Kidney (tissue), 14 donors: Measurements from ENCODE around the gene UGGT2. TPM values are rescaled to one million over a fixed set of nuclear protein-coding genes. Genes with fewer than 3 reads are reported as not detected.
A peak's percentile ranks its signal among the peaks of the same experiment; 100 is the strongest.

Experiments used
- DNase-seq, 5 donors: peaks; one replicate each; pipeline ENCODE4 v3.0.0-alpha.2; 2013 to 2020
- FAIRE-seq: peaks from 2 replicates; lab custom pipeline; 2012; peaks lifted over from hg19 to GRCh38; lab: Jason Lieb, UNC
- H3K27ac ChIP-seq, 2 donors: one replicate each; pipeline ENCODE4 v1.7.0; 2013; ENCODE audit warnings: low read depth in 2 of 2, low read length in 2 of 2, inconsistent platforms in 1 of 2
- H3K27me3 ChIP-seq: one replicate; pipeline ENCODE4 v1.7.1; 2013; ENCODE audit warnings: low read length, inconsistent platforms; ENCODE audit not compliant: control insufficient read depth, insufficient read depth
- H3K36me3 ChIP-seq, 3 donors: one replicate each; pipeline versions ENCODE4 v1.7.0 to v1.7.1; 2013; ENCODE audit warnings: low read length in 3 of 3, control low read depth in 1 of 3, inconsistent platforms in 1 of 3; ENCODE audit not compliant: insufficient read depth in 3 of 3, control insufficient read depth in 2 of 3
- H3K4me1 ChIP-seq, 3 donors: one replicate each; pipeline versions ENCODE4 v1.7.0 to v1.7.1; 2013; ENCODE audit warnings: low read length in 3 of 3, inconsistent platforms in 1 of 3, low read depth in 1 of 3; ENCODE audit not compliant: control insufficient read depth in 2 of 3, insufficient read depth in 2 of 3
- H3K4me3 ChIP-seq, 3 donors: one replicate each; pipeline versions ENCODE4 v1.7.0 to v1.8.1; 2013; ENCODE audit warnings: low read length in 3 of 3, control low read depth in 1 of 3, inconsistent platforms in 1 of 3
- H3K9ac ChIP-seq, 3 donors: one replicate each; pipeline versions ENCODE4 v1.7.0 to v1.7.1; 2013; ENCODE audit warnings: low read length in 3 of 3, control low read depth in 1 of 3, inconsistent platforms in 1 of 3
- H3K9me3 ChIP-seq, 3 donors: one replicate each; pipeline versions ENCODE4 v1.7.0 to v1.7.1; 2013; ENCODE audit warnings: low read length in 3 of 3, control low read depth in 1 of 3, inconsistent platforms in 1 of 3; ENCODE audit not compliant: control insufficient read depth in 2 of 3, insufficient read depth in 1 of 3
- intact Hi-C: fragments of 100-400 bp; cut with DNase I; formaldehyde crosslinking; loops from one replicate; pipeline ENCODE4 v1.11.1; 2022
- polyA plus RNA-seq: library from polyadenylated mRNA; stranded (reverse); fragments of 350-450 nt; fragmentation: Illumina TruSeq; extraction: RNeasy Lipid Tissue Mini Kit (QIAGEN cat#74804); gene quantifications from one replicate; pipeline ENCODE4 v1.2.3, GENCODE V29; 2014; ENCODE audit warnings: low read depth, low replicate concordance; ENCODE audit not compliant: insufficient read depth
- total RNA-seq: library from RNA; stranded (reverse); fragmentation: NEBNext Ultra II Directional; extraction: Animal tissue kit (Norgen Biotek cat#: 25700); gene quantifications from one replicate; pipeline ENCODE4 v1.2.1, GENCODE V29; 2021
- TF ChIP-seq, protein P1 (sequence below): IDR thresholded peaks from 3 replicates; pipeline ENCODE4 v1.5.1; 2012; ENCODE audit warnings: mild to moderate bottlenecking, moderate library complexity, borderline replicate concordance; ENCODE audit not compliant: insufficient read depth; ENCODE audit errors: extremely low read depth
- donor health status: control.
- donor health status: control.
- donor health status: control.
- donor health status: control.
- donor health status: control.
- donor health status: DM: yes; HTN: yes; CAD: no.
- donor health status: Normal renal cell carcinoma (clear cell type).

Gene UGGT2
- total and polyA plus RNA-seq, 2 donors from 2014 or later, result 10.0 to 31.9 TPM

DNA sequence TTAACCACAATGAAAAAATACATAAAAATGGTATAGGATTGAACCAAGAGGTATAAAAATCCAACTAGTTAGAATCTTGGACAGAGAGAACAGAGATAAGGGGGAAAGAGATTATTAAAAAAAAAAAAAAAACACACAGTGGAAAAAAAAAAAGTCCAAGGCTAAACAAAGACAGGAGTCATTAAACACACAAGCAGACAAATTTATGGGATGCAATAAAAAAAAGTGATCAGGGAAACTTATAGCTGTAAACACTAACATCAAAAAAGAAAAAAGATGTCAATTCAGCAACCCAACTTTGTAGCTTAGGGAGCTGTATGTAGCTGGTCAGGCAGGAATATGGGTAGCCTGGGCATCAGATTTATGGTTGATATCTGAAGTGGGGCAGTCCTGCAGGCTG lies 247.3 kb downstream of the UGGT2 start:
- Histone ChIP-seq H3K36me3 (no peaks in the 10 kb centered on the region), H3K27me3 (no peaks in the 10 kb centered on the region), H3K4me1 (no peaks in the 10 kb centered on the region), H3K4me3 (no peak overlapping the region), H3K27ac (no peak overlapping the region), H3K9ac (no peak overlapping the region), H3K9me3 (peaks cover 0 to 13% (median 0%) of the 10 kb centered on the region in 3 donors)
- FAIRE-seq, result no peak
- intact Hi-C loops, result no loop called here
- peak in 2 of 5 donors; percentile 47 to 66 for DNase-seq
- TF ChIP-seq, protein P1, sequence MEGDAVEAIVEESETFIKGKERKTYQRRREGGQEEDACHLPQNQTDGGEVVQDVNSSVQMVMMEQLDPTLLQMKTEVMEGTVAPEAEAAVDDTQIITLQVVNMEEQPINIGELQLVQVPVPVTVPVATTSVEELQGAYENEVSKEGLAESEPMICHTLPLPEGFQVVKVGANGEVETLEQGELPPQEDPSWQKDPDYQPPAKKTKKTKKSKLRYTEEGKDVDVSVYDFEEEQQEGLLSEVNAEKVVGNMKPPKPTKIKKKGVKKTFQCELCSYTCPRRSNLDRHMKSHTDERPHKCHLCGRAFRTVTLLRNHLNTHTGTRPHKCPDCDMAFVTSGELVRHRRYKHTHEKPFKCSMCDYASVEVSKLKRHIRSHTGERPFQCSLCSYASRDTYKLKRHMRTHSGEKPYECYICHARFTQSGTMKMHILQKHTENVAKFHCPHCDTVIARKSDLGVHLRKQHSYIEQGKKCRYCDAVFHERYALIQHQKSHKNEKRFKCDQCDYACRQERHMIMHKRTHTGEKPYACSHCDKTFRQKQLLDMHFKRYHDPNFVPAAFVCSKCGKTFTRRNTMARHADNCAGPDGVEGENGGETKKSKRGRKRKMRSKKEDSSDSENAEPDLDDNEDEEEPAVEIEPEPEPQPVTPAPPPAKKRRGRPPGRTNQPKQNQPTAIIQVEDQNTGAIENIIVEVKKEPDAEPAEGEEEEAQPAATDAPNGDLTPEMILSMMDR, result no peak

DNA sequence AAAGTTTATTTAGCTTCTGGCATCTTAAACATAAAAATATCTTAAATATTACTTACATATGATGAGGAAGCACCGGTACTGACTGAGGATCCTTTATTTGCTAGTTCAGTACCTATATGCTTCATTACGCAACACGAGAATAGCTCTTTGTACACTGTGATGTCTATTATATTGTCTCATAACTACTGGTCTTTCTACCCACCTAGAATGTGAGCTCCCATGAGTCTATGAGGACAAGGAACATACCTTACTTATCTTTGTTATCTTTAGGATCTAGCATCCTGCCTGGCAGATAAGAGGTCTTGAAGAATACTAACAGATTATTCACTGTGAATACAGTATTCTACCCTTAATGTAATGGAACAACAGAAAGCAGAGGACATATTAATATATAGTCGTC lies 251.4 kb downstream of the UGGT2 start:
- Histone ChIP-seq H3K4me3 (no peak overlapping the region), H3K9me3 (peaks cover 0 to 8% (median 0%) of the 10 kb centered on the region in 3 donors), H3K4me1 (no peaks in the 10 kb centered on the region), H3K36me3 (no peaks in the 10 kb centered on the region), H3K27me3 (no peaks in the 10 kb centered on the region), H3K27ac (no peak overlapping the region), H3K9ac (no peak overlapping the region)
- intact Hi-C loops, result no loop called here
- FAIRE-seq (no peak), DNase-seq (no peak)
- TF ChIP-seq, protein P1, result no peak

DNA sequence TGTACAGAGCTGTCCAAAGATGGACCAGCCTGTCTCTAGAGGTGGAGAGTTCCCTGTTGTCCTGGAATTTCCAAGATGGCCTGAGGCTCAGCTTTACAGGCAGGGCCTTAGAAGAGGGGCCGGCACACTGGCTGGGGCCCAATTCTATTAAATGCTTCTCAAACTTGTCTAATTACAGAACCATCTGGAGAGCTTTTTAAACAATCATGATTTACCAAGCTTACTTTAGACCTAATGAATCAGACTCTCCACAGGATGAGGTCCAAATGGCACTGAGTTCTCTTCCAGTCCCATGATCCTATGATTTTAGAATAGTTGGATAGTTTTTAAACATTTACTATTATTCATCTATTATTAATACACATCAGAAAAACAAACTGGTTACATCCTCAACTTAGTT lies 252.8 kb downstream of the UGGT2 start:
- Histone ChIP-seq H3K27ac (no peak overlapping the region), H3K36me3 (no peaks in the 10 kb centered on the region), H3K27me3 (no peaks in the 10 kb centered on the region), H3K9me3 (no peaks in the 10 kb centered on the region), H3K9ac (no peak overlapping the region), H3K4me1 (no peaks in the 10 kb centered on the region), H3K4me3 (no peak overlapping the region)
- intact Hi-C loops, result no loop called here
- no peak for FAIRE-seq
- no peak for DNase-seq
- TF ChIP-seq, protein P1, result no peak

DNA sequence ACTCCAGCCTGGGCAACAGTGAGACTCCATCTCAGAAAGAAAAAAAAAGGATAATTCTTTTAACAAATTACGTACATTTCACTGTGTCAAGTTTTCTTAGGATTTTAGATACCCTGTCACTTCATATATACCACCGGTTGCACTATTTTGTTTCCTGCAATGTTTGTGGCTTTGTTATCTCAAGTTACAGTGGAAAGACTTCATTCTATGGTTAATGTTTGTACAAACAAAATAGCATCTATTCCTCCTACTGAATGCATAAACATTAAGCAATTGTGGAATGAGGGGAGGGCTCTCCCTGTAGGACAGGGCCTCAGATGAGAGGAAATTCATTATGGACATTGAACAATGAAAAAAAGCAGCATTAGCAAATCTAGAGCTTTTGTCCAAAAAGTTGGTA lies 256.2 kb downstream of the UGGT2 start:
- no peaks in the 10 kb centered on the region for H3K4me1 ChIP-seq
- TF ChIP-seq, protein P1, result no peak
- no peak overlapping the region for H3K27ac ChIP-seq
- no peak for DNase-seq
- H3K36me3 ChIP-seq, result peaks cover 0 to 6% (median 0%) of the 10 kb centered on the region in 3 donors
- FAIRE-seq, result no peak
- no peaks in the 10 kb centered on the region for H3K9me3 ChIP-seq
- no peak overlapping the region for H3K4me3 ChIP-seq
- H3K9ac ChIP-seq, result no peak overlapping the region
- intact Hi-C loops, result no loop called here
- H3K27me3 ChIP-seq, result no peaks in the 10 kb centered on the region
